ENCODE results near the gene SPATA9. TPM values are rescaled to one million over a fixed set of nuclear protein-coding genes. Genes with fewer than 3 reads are reported as not detected.
A peak's percentile ranks its signal among the peaks of the same experiment; 100 is the strongest.

Gene SPATA9
- total and polyA plus RNA-seq, 9 of the 15 experiments (the other 6 are each of a cell fraction or from before 2014, with no cell fraction given), result 0.16 to 5.5 (median 0.39) TPM; not detected in 3

GRCh38 chr5:95646569-95647431 lies 36.0 kb downstream of the SPATA9 start, which contains the start of gene RFESD (continued):
- TF ChIP-seq ZBTB40 (IDR thresholded peaks at IDR 0.05) (peak; percentile 78), ZBTB40 (CRISPR knock-in tag; IDR thresholded peaks at IDR 0.05) (no peak), DDX20 (tag; IDR thresholded peaks at IDR 0.05; ENCODE audit: low read depth) (no peak), ZNF511 (CRISPR knock-in tag; IDR thresholded peaks at IDR 0.05) (peak; percentile 70; the same call in 1 of the 2 replicates), PYGO2 (tag; IDR thresholded peaks at IDR 0.05) (no peak), ZNF655 (CRISPR knock-in tag; IDR thresholded peaks at IDR 0.05) (no peak), CBFB (CRISPR knock-in tag; IDR thresholded peaks at IDR 0.05) (no peak), EP300 (IDR thresholded peaks at IDR 0.05; ENCODE audit: low read length) (peak; percentile 52; the same call in 1 of the 2 replicates), POLR3G (IDR thresholded peaks at IDR 0.05; ENCODE audit: extremely low read depth, insufficient read length, insufficient replicate concordance) (no peak), ZBTB5 (IDR thresholded peaks at IDR 0.05) (no peak), POLR2AphosphoS2 (IDR thresholded peaks at IDR 0.05; ENCODE audit: low read length) (no peak), PHB (CRISPR knock-in tag; IDR thresholded peaks at IDR 0.05) (no peak), ZFP1 (CRISPR knock-in tag; IDR thresholded peaks at IDR 0.05) (no peak), NR3C1 (CRISPR knock-in tag; IDR thresholded peaks at IDR 0.05) (no peak)
